Sigmoid colon (tissue), 7 donors: ENCODE data around the gene SMYD3. TPM values are rescaled to one million over a fixed set of nuclear protein-coding genes. Genes with fewer than 3 reads are reported as not detected.

Source experiments
- DNase-seq: peaks from one replicate; pipeline ENCODE4 v3.0.0-alpha.2; 2019
- H3K27ac ChIP-seq, 4 donors: fragments of 200-600 bp; sonication (generic); one replicate each; pipeline ENCODE4 v1.5.1; 2016 to 2019; ENCODE audit warnings: mild to moderate bottlenecking in 1 of 4
- H3K27me3 ChIP-seq, 3 donors: fragments of 200-600 bp; sonication (generic); one replicate each; pipeline ENCODE4 v1.5.1; 2019; ENCODE audit warnings: mild to moderate bottlenecking in 1 of 3
- H3K36me3 ChIP-seq, 4 donors: fragments of 200-600 bp; sonication (generic); one replicate each; pipeline ENCODE4 v1.5.1; 2016 to 2019
- H3K4me1 ChIP-seq, 4 donors: fragments of 200-600 bp; sonication (generic); one replicate each; pipeline ENCODE4 v1.5.1; 2017 to 2019
- H3K4me3 ChIP-seq, 4 donors: fragments of 200-600 bp; sonication (generic); one replicate each; pipeline ENCODE4 v1.5.1; 2017 to 2019; ENCODE audit warnings: mild to moderate bottlenecking in 2 of 4, moderate library complexity in 1 of 4
- H3K9me3 ChIP-seq, 4 donors: fragments of 200-600 bp in 3 of 4; sonication (generic) in 3 of 4; one replicate each; pipeline versions ENCODE4 v1.5.1 to v1.6.1; 2013 to 2019
- CTCF ChIP-seq, 4 experiments: fragments of 450-650 bp in 3 of 4; fragments of 200-600 bp in 1 of 4; IDR thresholded peaks; one replicate each; pipeline ENCODE4 v1.5.1; 2016 to 2019; ENCODE audit warnings: antibody characterized with exemption in 4 of 4, mild to moderate bottlenecking in 3 of 4, moderate library complexity in 2 of 4
- EP300 ChIP-seq, 4 donors: sonication (generic); formaldehyde crosslinking; IDR thresholded peaks; one replicate each; pipeline ENCODE4 v1.6.1; 2017; ENCODE audit warnings: antibody characterized with exemption in 4 of 4
- POLR2A ChIP-seq, 2 donors: fragments of 450-650 bp; IDR thresholded peaks; one replicate each; pipeline ENCODE4 v1.6.1; 2016; ENCODE audit warnings: antibody characterized with exemption in 2 of 2, mild to moderate bottlenecking in 2 of 2, moderate library complexity in 2 of 2
- POLR2AphosphoS5 ChIP-seq, 4 donors: sonication (generic); formaldehyde crosslinking; IDR thresholded peaks; one replicate each; pipeline ENCODE4 v1.6.1; 2017; ENCODE audit warnings: antibody characterized with exemption in 4 of 4
- WGBS, 2 donors: extraction: QIAGEN DNeasy Blood & Tissue Kit; methylation state at CpG; one replicate each; pipeline ENCODE4 v1.1.7; 2013; 5-methylcytosine and 5-hydroxymethylcytosine counted together
- intact Hi-C: fragments of 100-400 bp; cut with DNase I; formaldehyde crosslinking; loops from one replicate; pipeline ENCODE4 v1.15.1; 2023
- polyA plus RNA-seq, 3 donors: library from polyadenylated mRNA; stranded (reverse); fragments of 200-250 nt; gene quantifications; one replicate each; pipeline ENCODE4 v1.2.3, GENCODE V29; 2013
- total RNA-seq, 4 donors: library from RNA; depleted of rRNA; stranded (reverse); fragments of >200 nt; gene quantifications; one replicate each; pipeline ENCODE4 v1.1.0, GENCODE V29; 2016
- donor health status: healthy with polysubstance abuse.
- donor health status: Bipolar disorder and iron deficiency.
- donor health status: healthy.

Gene SMYD3
- total and polyA plus RNA-seq, 7 donors, result 8.7 to 23.8 (median 17.1) TPM

- Histone ChIP-seq H3K4me3 (no peak overlapping the region), H3K9me3 (peaks cover 0 to 5% (median 0%) of the 10 kb centered on the region in 4 donors), H3K27ac (no peak overlapping the region), H3K4me1 (peaks cover 0 to 8% (median 5%) of the 10 kb centered on the region in 4 donors), H3K27me3 (no peaks in the 10 kb centered on the region), H3K36me3 (no peaks in the 10 kb centered on the region)
- 90 to 92% methylated on average over 1 of the region's 1 CpG for WGBS, 2 donors
- DNase-seq, result no peak
- TF ChIP-seq POLR2A (IDR thresholded peaks at IDR 0.05) (no peak), EP300 (IDR thresholded peaks at IDR 0.05) (no peak), CTCF (IDR thresholded peaks at IDR 0.05) (no peak), POLR2AphosphoS5 (IDR thresholded peaks at IDR 0.05) (no peak)
- intact Hi-C loops, result no loop called here
These were observed 614.1 kb downstream of the SMYD3 start for GRCh38 chr1:245893025-245893424.

GRCh38 chr1:245888809-245889208, 618.3 kb downstream of the SMYD3 start:
- peaks cover 0 to 2% (median 0%) of the 10 kb centered on the region in 4 donors for H3K9me3 ChIP-seq
- WGBS, 2 donors, result 49 to 63% methylated on average over 2 of the region's 2 CpGs
- no peaks in the 10 kb centered on the region for H3K27me3 ChIP-seq
- no peaks in the 10 kb centered on the region for H3K36me3 ChIP-seq
- TF ChIP-seq CTCF (IDR thresholded peaks at IDR 0.05) (no peak), POLR2A (IDR thresholded peaks at IDR 0.05) (no peak), EP300 (IDR thresholded peaks at IDR 0.05) (no peak), POLR2AphosphoS5 (IDR thresholded peaks at IDR 0.05) (no peak)
- no peak overlapping the region for H3K27ac ChIP-seq
- no peaks in the 10 kb centered on the region for H3K4me1 ChIP-seq
- intact Hi-C loops, result no loop called here
- DNase-seq, result no peak
- H3K4me3 ChIP-seq, result no peak overlapping the region

- Histone ChIP-seq H3K27ac (no peak overlapping the region), H3K27me3 (no peaks in the 10 kb centered on the region), H3K36me3 (no peaks in the 10 kb centered on the region), H3K4me1 (no peaks in the 10 kb centered on the region), H3K4me3 (no peak overlapping the region), H3K9me3 (no peaks in the 10 kb centered on the region)
- DNase-seq, result no peak
- intact Hi-C loops, result no loop called here
- no peak for TF ChIP-seq EP300 (IDR thresholded peaks at IDR 0.05)
- TF ChIP-seq POLR2AphosphoS5 (IDR thresholded peaks at IDR 0.05), result no peak
- TF ChIP-seq POLR2A (IDR thresholded peaks at IDR 0.05), result no peak
- TF ChIP-seq CTCF (IDR thresholded peaks at IDR 0.05), result no peak
- 90 to 96% methylated on average over 1 of the region's 1 CpG for WGBS, 2 donors
These were observed 619.2 kb downstream of the SMYD3 start for GRCh38 chr1:245887829-245888228.

DNA sequence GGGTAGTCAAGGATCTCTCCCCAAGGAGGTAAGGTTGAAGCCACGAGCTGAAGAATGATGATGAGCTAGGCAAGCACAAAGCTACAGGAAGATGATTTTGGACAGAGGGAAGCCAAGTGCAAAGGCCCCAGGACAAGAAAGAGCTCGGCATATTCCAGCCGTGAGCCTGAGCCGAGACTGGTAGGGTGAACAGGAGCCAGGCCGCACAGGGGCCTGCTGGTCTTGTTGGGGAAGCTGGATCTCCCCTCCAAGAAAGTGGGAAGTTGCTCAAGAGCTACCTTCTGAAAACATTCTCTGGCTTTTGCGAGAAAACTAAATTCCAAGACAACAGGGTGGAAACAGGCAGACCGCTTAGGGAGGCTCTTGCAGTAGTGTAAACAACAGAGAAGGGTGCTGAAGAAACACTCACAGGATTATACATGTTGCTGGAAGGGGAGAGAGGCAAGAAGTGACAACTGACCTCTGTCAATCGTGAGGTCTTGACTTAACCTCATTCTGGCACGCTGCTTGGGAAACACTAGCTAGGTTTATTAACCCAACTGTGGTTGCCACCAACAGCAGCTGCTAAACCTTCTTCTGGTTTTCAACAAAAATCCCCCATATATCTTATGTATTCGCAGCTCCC, 625.2 kb downstream of the SMYD3 start:
- WGBS, 2 donors, result 71 to 81% methylated on average over 10 of the region's 10 CpGs
- Histone ChIP-seq H3K27ac (no peak overlapping the region), H3K4me3 (no peak overlapping the region), H3K9me3 (no peaks in the 10 kb centered on the region), H3K4me1 (no peaks in the 10 kb centered on the region), H3K36me3 (no peaks in the 10 kb centered on the region), H3K27me3 (no peaks in the 10 kb centered on the region)
- intact Hi-C loops, result no loop called here
- no peak for TF ChIP-seq POLR2A (IDR thresholded peaks at IDR 0.05)
- TF ChIP-seq POLR2AphosphoS5 (IDR thresholded peaks at IDR 0.05), result no peak
- TF ChIP-seq EP300 (IDR thresholded peaks at IDR 0.05), result no peak
- TF ChIP-seq CTCF (IDR thresholded peaks at IDR 0.05), result no peak
- DNase-seq, result no peak
